Chondrocyte (in vitro differentiated cells): ENCODE data around the gene CLPTM1L. TPM values are rescaled to one million over a fixed set of nuclear protein-coding genes. Genes with fewer than 3 reads are reported as not detected.

ENCODE experiments used
- DNase-seq: peaks from one replicate; pipeline ENCODE4 v3.0.0; 2021; ENCODE audit warnings: mixed read lengths, low spot score
- H3K27ac Mint-ChIP-seq: one replicate; pipeline ENCODE4 v1.8.0; 2021; ENCODE audit warnings: mild to moderate bottlenecking, moderate library complexity, mixed read lengths; ENCODE audit not compliant: unreplicated experiment
- H3K27me3 Mint-ChIP-seq: 2 replicates; pipeline ENCODE4 v1.8.0; 2021; ENCODE audit warnings: low read depth, mixed read lengths
- H3K36me3 Mint-ChIP-seq: 2 replicates; pipeline ENCODE4 v1.8.0; 2021; ENCODE audit warnings: low read depth, mixed read lengths
- H3K4me1 Mint-ChIP-seq: 2 replicates; pipeline ENCODE4 v1.8.0; 2021; ENCODE audit warnings: low read depth, mild to moderate bottlenecking, mixed read lengths
- H3K4me3 Mint-ChIP-seq: one replicate; pipeline ENCODE4 v1.8.0; 2021; ENCODE audit warnings: mild to moderate bottlenecking, moderate library complexity, mixed read lengths; ENCODE audit not compliant: unreplicated experiment
- H3K9me3 Mint-ChIP-seq: 2 replicates; pipeline ENCODE4 v1.8.0; 2021; ENCODE audit warnings: low read depth, mixed read lengths
- long read RNA-seq: library from polyadenylated mRNA; stranded (forward); transcript quantifications from one replicate; pipeline ENCODE4 v2.0.0, GENCODE V29; 2021
- total RNA-seq: library from RNA; stranded (reverse); gene quantifications from 3 replicates; pipeline ENCODE4 v1.2.1, GENCODE V29; 2021
- TF ChIP-seq, protein P1 (sequence below): fragments of 200-600 bp; sonication (generic); IDR thresholded peaks from 2 replicates; pipeline ENCODE4 v1.5.0; 2021; ENCODE audit warnings: antibody characterized with exemption, mild to moderate bottlenecking, moderate library complexity

The CLPTM1L gene
- 75.8 to 108 TPM (median 81.6 TPM) in 3 replicates for total RNA-seq
- long read RNA-seq, transcript CLPTM1L-201 (17 exons, 2,500 nt): major isoform, 399 of 473 reads
- long read RNA-seq, partial matches to known transcripts: 6 of 473 reads
- long read RNA-seq, other reads (novel, unspliced or antisense): 67 of 473 reads

- H3K36me3 Mint-ChIP-seq: peaks cover 7% of the 10 kb centered on the region
- TF ChIP-seq, protein P1, sequence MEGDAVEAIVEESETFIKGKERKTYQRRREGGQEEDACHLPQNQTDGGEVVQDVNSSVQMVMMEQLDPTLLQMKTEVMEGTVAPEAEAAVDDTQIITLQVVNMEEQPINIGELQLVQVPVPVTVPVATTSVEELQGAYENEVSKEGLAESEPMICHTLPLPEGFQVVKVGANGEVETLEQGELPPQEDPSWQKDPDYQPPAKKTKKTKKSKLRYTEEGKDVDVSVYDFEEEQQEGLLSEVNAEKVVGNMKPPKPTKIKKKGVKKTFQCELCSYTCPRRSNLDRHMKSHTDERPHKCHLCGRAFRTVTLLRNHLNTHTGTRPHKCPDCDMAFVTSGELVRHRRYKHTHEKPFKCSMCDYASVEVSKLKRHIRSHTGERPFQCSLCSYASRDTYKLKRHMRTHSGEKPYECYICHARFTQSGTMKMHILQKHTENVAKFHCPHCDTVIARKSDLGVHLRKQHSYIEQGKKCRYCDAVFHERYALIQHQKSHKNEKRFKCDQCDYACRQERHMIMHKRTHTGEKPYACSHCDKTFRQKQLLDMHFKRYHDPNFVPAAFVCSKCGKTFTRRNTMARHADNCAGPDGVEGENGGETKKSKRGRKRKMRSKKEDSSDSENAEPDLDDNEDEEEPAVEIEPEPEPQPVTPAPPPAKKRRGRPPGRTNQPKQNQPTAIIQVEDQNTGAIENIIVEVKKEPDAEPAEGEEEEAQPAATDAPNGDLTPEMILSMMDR: no peak
- H3K27ac Mint-ChIP-seq: peak within 1 kb of the TSS; percentile 54
- H3K4me1 Mint-ChIP-seq: peaks cover 21% of the 10 kb centered on the region
- peak; percentile 89 for DNase-seq
- H3K9me3 Mint-ChIP-seq: no peaks in the 10 kb centered on the region
- H3K27me3 Mint-ChIP-seq: peaks cover 2% of the 10 kb centered on the region
- H3K4me3 Mint-ChIP-seq: peak within 1 kb of the TSS; percentile 82
Observed at GRCh38 chr5:1344975-1345838, at the start of gene CLPTM1L. Gene CLPTM1L, minus strand, starts transcription at chr5:1345099. Its CDS starts 258 bp downstream, at chr5:1344841.

- peak; percentile 54 for DNase-seq
- no peak overlapping the region for H3K27ac Mint-ChIP-seq
- H3K27me3 Mint-ChIP-seq: peaks cover 60% of the 10 kb centered on the region
- no peak overlapping the region for H3K4me3 Mint-ChIP-seq
- no peaks in the 10 kb centered on the region for H3K36me3 Mint-ChIP-seq
- peaks cover 7% of the 10 kb centered on the region for H3K9me3 Mint-ChIP-seq
- H3K4me1 Mint-ChIP-seq: no peaks in the 10 kb centered on the region
- TF ChIP-seq, protein P1: no peak
Observed at GRCh38 chr5:1393571-1394501, 48.9 kb upstream of the CLPTM1L start.

GRCh38 chr5:1392801-1393565 lies 48.1 kb upstream of the CLPTM1L start:
- Mint-ChIP-seq H3K9me3 (peaks cover 4% of the 10 kb centered on the region), H3K4me1 (no peaks in the 10 kb centered on the region), H3K27ac (no peak overlapping the region), H3K27me3 (peaks cover 62% of the 10 kb centered on the region), H3K36me3 (no peaks in the 10 kb centered on the region), H3K4me3 (no peak overlapping the region)
- DNase-seq: no peak
- TF ChIP-seq, protein P1: no peak

DNA sequence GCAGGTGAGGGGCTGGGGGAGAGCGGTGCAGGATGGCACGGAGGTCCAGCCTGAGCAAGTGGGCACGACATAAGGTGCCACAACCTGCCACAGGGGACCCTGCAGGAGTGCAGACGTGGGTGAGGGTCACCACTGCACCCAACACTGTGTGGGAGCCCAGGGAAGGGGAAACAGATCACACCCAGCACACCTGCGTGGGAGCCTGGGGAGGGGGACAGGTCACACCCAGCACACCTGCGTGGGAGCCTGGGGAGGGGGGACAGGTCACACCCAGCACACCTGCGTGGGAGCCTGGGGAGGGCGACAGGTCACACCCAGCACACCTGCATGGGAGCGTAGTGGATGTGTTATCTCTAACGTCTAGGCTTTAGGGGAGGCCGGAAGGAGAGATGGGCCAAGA lies 47.4 kb upstream of the CLPTM1L start:
- Mint-ChIP-seq H3K4me3 (no peak overlapping the region), H3K27ac (no peak overlapping the region), H3K27me3 (peaks cover 60% of the 10 kb centered on the region), H3K36me3 (no peaks in the 10 kb centered on the region), H3K4me1 (no peaks in the 10 kb centered on the region), H3K9me3 (peaks cover 4% of the 10 kb centered on the region)
- no peak for DNase-seq
- TF ChIP-seq, protein P1: no peak
